Fibroblast of lung (primary cell): Measurements from ENCODE around the gene TMEM234. TPM values are rescaled to one million over a fixed set of nuclear protein-coding genes. Genes with fewer than 3 reads are reported as not detected.
A peak's percentile ranks its signal among the peaks of the same experiment; 100 is the strongest.

ENCODE experiments used
- DNase-seq, 2 donors: peaks; one replicate each; pipeline versions ENCODE4 v3.0.0 to v3.0.0-alpha.2; 2010; ENCODE audit warnings: low read depth in 2 of 2
- H2AFZ ChIP-seq: 2 replicates; pipeline ENCODE4 v1.5.1; 2012; ENCODE audit warnings: low read length, control low read depth, inconsistent platforms
- H3K27ac ChIP-seq: 2 replicates; pipeline ENCODE4 v1.5.1; 2011; ENCODE audit warnings: low read length, control low read depth; ENCODE audit not compliant: insufficient read depth
- H3K27me3 ChIP-seq: 2 replicates; pipeline ENCODE4 v1.5.1; 2011; ENCODE audit warnings: mild to moderate bottlenecking, low read length; ENCODE audit not compliant: control insufficient read depth, insufficient read depth
- H3K36me3 ChIP-seq: 2 replicates; pipeline ENCODE4 v1.5.1; 2011; ENCODE audit warnings: low read length; ENCODE audit not compliant: control insufficient read depth, insufficient read depth
- H3K4me1 ChIP-seq: 2 replicates; pipeline ENCODE4 v1.5.1; 2011; ENCODE audit warnings: low read length; ENCODE audit not compliant: control insufficient read depth, insufficient read depth; ENCODE audit errors: extremely low read depth
- H3K4me2 ChIP-seq: 2 replicates; pipeline ENCODE4 v1.5.1; 2011; ENCODE audit warnings: low read length, control low read depth; ENCODE audit not compliant: insufficient read depth; ENCODE audit errors: extremely low read depth
- H3K4me3 ChIP-seq, 4 experiments: fragments of 200-600 bp in 1 of 4; sonication (generic) in 1 of 4; replicated peaks in 1 of 4; 2 replicates each; pipeline ENCODE4 v1.5.1; 2011 to 2016; ENCODE audit warnings: low read length in 4 of 4, low read depth in 3 of 4, mild to moderate bottlenecking in 3 of 4, control low read depth in 2 of 4, inconsistent platforms in 1 of 4, mixed read lengths in 1 of 4; ENCODE audit not compliant: insufficient read depth in 1 of 4; ENCODE audit errors: control extremely low read depth in 1 of 4
- H3K79me2 ChIP-seq: 2 replicates; pipeline ENCODE4 v1.5.1; 2012; ENCODE audit warnings: mild to moderate bottlenecking, low read length, inconsistent platforms; ENCODE audit not compliant: control insufficient read depth, insufficient read depth
- H3K9ac ChIP-seq: 2 replicates; pipeline ENCODE4 v1.5.1; 2011; ENCODE audit warnings: mild to moderate bottlenecking, low read length, control low read depth; ENCODE audit not compliant: insufficient read depth
- H3K9me3 ChIP-seq: 2 replicates; pipeline ENCODE4 v1.5.1; 2012; ENCODE audit warnings: low read depth, low read length; ENCODE audit not compliant: control insufficient read depth, insufficient read depth
- H4K20me1 ChIP-seq: 2 replicates; pipeline ENCODE4 v1.5.1; 2011; ENCODE audit warnings: low read length; ENCODE audit not compliant: control insufficient read depth, insufficient read depth; ENCODE audit errors: extremely low read depth
- EZH2 ChIP-seq: IDR thresholded peaks from 2 replicates; pipeline ENCODE4 v1.5.1; 2012; ENCODE audit warnings: low read length, control low read depth, mild to moderate bottlenecking; ENCODE audit errors: missing control alignments
- polyA plus RNA-seq, 2 donors: library from polyadenylated mRNA; depleted of rRNA in 1 of 2; stranded (reverse) in 1 of 2; unstranded in 1 of 2; fragments of >200 nt; gene quantifications; 2 replicates each; pipeline ENCODE4 v1.2.1, GENCODE V29; 2011 to 2012; ENCODE audit warnings: missing spikeins in 1 of 2
- total RNA-seq: library from RNA; depleted of rRNA; stranded (reverse); fragments of >200 nt; gene quantifications from 2 replicates; pipeline ENCODE4 v1.2.1, GENCODE V29; 2014
- TF ChIP-seq, protein P1 (sequence below), 2 donors: IDR thresholded peaks in 1 of 2; conservative IDR thresholded peaks in 1 of 2; 1 replicate in 1 of 2; 2 replicates in 1 of 2; pipeline ENCODE4 v1.5.1; 2011 to 2012; ENCODE audit warnings: low read length in 2 of 2, control low read depth in 1 of 2, inconsistent platforms in 1 of 2, low read depth in 1 of 2, mild to moderate bottlenecking in 1 of 2

The TMEM234 gene
- total and polyA plus RNA-seq, 2 donors (not counting 1 experiment from before 2014, with no cell fraction given) = 15.8 to 17.5 TPM

DNA sequence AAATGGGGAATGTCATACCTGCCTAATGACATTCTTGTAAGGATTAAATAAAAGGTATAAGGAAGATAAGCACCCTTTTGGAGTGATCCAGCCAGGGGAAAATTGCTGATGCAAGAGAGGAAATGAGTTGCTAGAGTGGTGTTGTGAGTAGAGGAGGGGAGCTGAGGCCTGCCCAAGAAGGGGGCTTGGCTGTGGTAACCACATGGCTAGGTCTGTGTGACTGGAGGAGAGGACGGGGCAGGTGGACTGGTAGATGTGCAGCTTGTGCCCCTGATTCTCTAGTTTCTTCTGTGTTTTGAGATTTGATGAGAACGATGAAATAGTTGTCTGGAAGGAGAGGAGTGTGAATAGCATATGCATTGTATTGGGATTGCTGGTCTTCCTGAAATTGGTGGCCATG, 36.1 kb downstream of the TMEM234 start:
- no peak overlapping the region for H3K4me2 ChIP-seq

DNA sequence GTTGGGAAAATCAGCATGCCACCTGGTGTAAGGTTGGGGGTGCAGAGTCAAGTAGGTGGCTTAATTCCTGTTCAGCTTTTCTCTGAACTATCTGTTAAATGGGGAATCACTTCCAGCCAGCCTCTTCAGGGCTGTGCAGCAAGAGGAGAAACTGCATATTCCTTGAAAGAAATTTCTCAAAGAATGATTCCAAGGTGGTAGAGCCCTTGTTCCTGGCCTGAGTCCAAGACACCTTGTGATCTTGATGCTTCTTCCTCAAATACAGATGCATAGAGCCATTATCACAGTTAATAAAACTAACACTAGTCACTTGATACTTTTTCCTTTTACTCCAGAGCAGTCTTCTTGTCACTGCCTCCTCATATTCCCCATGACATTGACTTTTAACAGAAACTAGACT, 37.5 kb downstream of the TMEM234 start:
- Histone ChIP-seq H3K27ac (no peak overlapping the region), H3K36me3 (peaks cover 33% of the 10 kb centered on the region), H2AFZ (no peak overlapping the region), H3K4me2 (peak overlapping the region; percentile 54), H3K4me1 (peaks cover 7% of the 10 kb centered on the region), H3K79me2 (peaks cover 71% of the 10 kb centered on the region), H3K9me3 (no peaks in the 10 kb centered on the region), H3K27me3 (no peaks in the 10 kb centered on the region), H4K20me1 (peaks cover 3% of the 10 kb centered on the region), H3K4me3 (peak overlapping the region in 1 of 4 experiments; percentile 0), H3K9ac (no peak overlapping the region)
- no peak for DNase-seq
- TF ChIP-seq EZH2 = no peak
- TF ChIP-seq, protein P1, sequence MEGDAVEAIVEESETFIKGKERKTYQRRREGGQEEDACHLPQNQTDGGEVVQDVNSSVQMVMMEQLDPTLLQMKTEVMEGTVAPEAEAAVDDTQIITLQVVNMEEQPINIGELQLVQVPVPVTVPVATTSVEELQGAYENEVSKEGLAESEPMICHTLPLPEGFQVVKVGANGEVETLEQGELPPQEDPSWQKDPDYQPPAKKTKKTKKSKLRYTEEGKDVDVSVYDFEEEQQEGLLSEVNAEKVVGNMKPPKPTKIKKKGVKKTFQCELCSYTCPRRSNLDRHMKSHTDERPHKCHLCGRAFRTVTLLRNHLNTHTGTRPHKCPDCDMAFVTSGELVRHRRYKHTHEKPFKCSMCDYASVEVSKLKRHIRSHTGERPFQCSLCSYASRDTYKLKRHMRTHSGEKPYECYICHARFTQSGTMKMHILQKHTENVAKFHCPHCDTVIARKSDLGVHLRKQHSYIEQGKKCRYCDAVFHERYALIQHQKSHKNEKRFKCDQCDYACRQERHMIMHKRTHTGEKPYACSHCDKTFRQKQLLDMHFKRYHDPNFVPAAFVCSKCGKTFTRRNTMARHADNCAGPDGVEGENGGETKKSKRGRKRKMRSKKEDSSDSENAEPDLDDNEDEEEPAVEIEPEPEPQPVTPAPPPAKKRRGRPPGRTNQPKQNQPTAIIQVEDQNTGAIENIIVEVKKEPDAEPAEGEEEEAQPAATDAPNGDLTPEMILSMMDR (conservative IDR thresholded peaks at IDR 0.05 in 1 of 2, IDR thresholded peaks at IDR 0.05 in 1 of 2; ENCODE audit: low read depth in 1 of 2, low read length in 2 of 2) = no peak

More for the DNA sequence above, 36.1 kb downstream of the TMEM234 start:
- no peak overlapping the region for H2AFZ ChIP-seq
- H3K27ac ChIP-seq = no peak overlapping the region
- peaks cover 62% of the 10 kb centered on the region for H3K79me2 ChIP-seq
- peaks cover 3% of the 10 kb centered on the region for H4K20me1 ChIP-seq
- no peaks in the 10 kb centered on the region for H3K27me3 ChIP-seq
- H3K9ac ChIP-seq = no peak overlapping the region
- H3K4me1 ChIP-seq = peaks cover 6% of the 10 kb centered on the region
- TF ChIP-seq EZH2 = no peak
- TF ChIP-seq, protein P1 (conservative IDR thresholded peaks at IDR 0.05 in 1 of 2, IDR thresholded peaks at IDR 0.05 in 1 of 2; ENCODE audit: low read depth in 1 of 2, low read length in 2 of 2) = no peak
- no peaks in the 10 kb centered on the region for H3K9me3 ChIP-seq
- no peak for DNase-seq
- no peak overlapping the region for H3K4me3 ChIP-seq
- H3K36me3 ChIP-seq = peaks cover 45% of the 10 kb centered on the region

DNA sequence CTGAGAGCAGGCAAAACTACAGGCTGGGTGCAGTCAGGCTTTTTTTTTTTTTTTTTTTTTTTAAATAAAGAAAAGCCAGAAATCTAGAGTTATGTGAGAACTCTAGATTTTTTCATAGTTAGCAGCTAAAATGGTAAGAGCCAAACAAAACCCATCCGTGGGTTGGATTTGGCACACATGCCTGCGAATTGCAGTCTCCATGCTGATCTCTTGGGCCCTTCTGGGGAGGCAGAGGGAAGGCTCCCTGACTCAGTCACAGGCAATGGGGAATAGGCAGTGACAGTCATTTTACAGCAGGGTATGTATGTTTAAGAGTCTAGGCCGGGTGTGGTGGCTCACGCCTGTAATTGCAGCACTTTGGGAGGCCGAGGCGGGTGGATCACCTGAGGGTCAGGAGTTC, 40.1 kb downstream of the TMEM234 start:
- H3K4me2 ChIP-seq = peak overlapping the region; percentile 99
- peaks cover 11% of the 10 kb centered on the region for H3K4me1 ChIP-seq
- H3K4me3 ChIP-seq = peak overlapping the region in 3 of 4 experiments; percentile 30 to 86 (median 71)
- H3K79me2 ChIP-seq = peaks cover 62% of the 10 kb centered on the region
- H2AFZ ChIP-seq = no peak overlapping the region
- no peaks in the 10 kb centered on the region for H3K27me3 ChIP-seq
- TF ChIP-seq EZH2 = no peak
- TF ChIP-seq, protein P1 (conservative IDR thresholded peaks at IDR 0.05 in 1 of 2, IDR thresholded peaks at IDR 0.05 in 1 of 2; ENCODE audit: low read depth in 1 of 2, low read length in 2 of 2) = no peak
- DNase-seq = peak in 1 of 2 donors; percentile 33
- H3K9ac ChIP-seq = no peak overlapping the region
- no peaks in the 10 kb centered on the region for H3K9me3 ChIP-seq
- peaks cover 3% of the 10 kb centered on the region for H4K20me1 ChIP-seq
- no peak overlapping the region for H3K27ac ChIP-seq
- peaks cover 21% of the 10 kb centered on the region for H3K36me3 ChIP-seq
